Spinal cord (tissue), 10 donors: ENCODE results near the gene PDE8B. TPM values are rescaled to one million over a fixed set of nuclear protein-coding genes. Genes with fewer than 3 reads are reported as not detected.

Experiments
- DNase-seq, 6 donors: peaks; one replicate each; pipeline versions ENCODE4 v3.0.0 to v3.0.0-alpha.2; 2013 to 2015; ENCODE audit warnings: low spot score in 6 of 6, low read depth in 4 of 6
- H3K27ac ChIP-seq: one replicate; pipeline ENCODE4 v1.5.1; 2013; ENCODE audit warnings: low read depth, low read length, control low read depth
- H3K27me3 ChIP-seq: one replicate; pipeline ENCODE4 v1.6.1; 2013; ENCODE audit warnings: low read length; ENCODE audit not compliant: control insufficient read depth, insufficient read depth
- H3K36me3 ChIP-seq: one replicate; pipeline ENCODE4 v1.6.1; 2013; ENCODE audit warnings: low read length; ENCODE audit not compliant: control insufficient read depth, insufficient read depth
- H3K4me1 ChIP-seq: one replicate; pipeline ENCODE4 v1.6.1; 2013; ENCODE audit warnings: low read length; ENCODE audit not compliant: control insufficient read depth, insufficient read depth
- H3K4me3 ChIP-seq: one replicate; pipeline ENCODE4 v1.5.1; 2013; ENCODE audit warnings: low read depth, low read length, control low read depth
- H3K9me3 ChIP-seq: one replicate; pipeline ENCODE4 v1.6.1; 2013; ENCODE audit warnings: low read length; ENCODE audit not compliant: control insufficient read depth, insufficient read depth
- WGBS: methylation state at CpG from one replicate; pipeline ENCODE4 v1.1.5; 2013; ENCODE audit warnings: missing lambda C conversion rate; ENCODE audit not compliant: insufficient coverage; 5-methylcytosine and 5-hydroxymethylcytosine counted together
- polyA plus RNA-seq, 2 donors: library from polyadenylated mRNA; unstranded; fragments of 120-200 nt; gene quantifications; one replicate each; pipeline ENCODE4 v1.2.1, GENCODE V29; 2013; ENCODE audit not compliant: insufficient read length in 2 of 2
- total RNA-seq, 2 donors: library from RNA; depleted of rRNA in 1 of 2; stranded (reverse); fragments of 120-200 nt in 1 of 2; fragments of >200 nt in 1 of 2; gene quantifications; one replicate each; pipeline versions ENCODE4 v1.2.3 to v1.2.4, GENCODE V29; 2013 to 2014
- donor health status: healthy.

PDE8B gene
- total and polyA plus RNA-seq, 4 donors = 12.7 to 25.8 (median 20.6) TPM

DNA sequence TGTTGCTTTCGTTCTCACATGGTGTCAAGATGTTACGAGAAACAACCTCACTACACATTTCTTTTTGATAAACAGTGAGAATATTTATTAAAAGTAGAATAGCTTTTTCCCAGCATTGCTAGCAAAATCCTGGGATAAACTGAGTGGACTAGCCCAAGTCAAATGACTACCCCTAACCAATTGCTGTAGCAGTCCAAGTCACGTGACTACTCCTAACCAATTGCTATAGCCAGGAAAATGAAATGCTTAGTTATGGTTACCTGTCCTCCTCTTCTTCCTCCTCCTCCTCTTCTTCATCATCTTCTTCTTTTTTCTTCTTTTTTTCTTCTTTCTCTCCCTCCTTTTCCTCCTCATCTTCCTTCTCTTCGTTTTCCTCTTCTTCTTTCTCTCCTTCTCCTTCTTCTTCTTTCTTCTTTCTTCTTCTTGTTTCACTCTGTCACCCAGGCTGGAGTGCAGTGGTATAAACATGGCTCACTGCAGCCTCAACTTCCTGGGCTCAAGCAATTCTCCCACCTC is 85.4 kb downstream of the PDE8B start:
- Histone ChIP-seq H3K4me1 (no peaks in the 10 kb centered on the region), H3K27ac (no peak overlapping the region), H3K27me3 (no peaks in the 10 kb centered on the region), H3K4me3 (no peak overlapping the region), H3K9me3 (no peaks in the 10 kb centered on the region), H3K36me3 (no peaks in the 10 kb centered on the region)
- no peak for DNase-seq
- WGBS = 94% methylated on average over 2 of the region's 4 CpGs

- Histone ChIP-seq H3K36me3 (no peaks in the 10 kb centered on the region), H3K27ac (no peak overlapping the region), H3K27me3 (no peaks in the 10 kb centered on the region), H3K9me3 (no peaks in the 10 kb centered on the region), H3K4me1 (no peaks in the 10 kb centered on the region), H3K4me3 (no peak overlapping the region)
- no peak for DNase-seq
- WGBS = 94% methylated on average over 3 of the region's 3 CpGs
Measured at GRCh38 chr5:77298146-77298545, 87.7 kb downstream of the PDE8B start.

DNA sequence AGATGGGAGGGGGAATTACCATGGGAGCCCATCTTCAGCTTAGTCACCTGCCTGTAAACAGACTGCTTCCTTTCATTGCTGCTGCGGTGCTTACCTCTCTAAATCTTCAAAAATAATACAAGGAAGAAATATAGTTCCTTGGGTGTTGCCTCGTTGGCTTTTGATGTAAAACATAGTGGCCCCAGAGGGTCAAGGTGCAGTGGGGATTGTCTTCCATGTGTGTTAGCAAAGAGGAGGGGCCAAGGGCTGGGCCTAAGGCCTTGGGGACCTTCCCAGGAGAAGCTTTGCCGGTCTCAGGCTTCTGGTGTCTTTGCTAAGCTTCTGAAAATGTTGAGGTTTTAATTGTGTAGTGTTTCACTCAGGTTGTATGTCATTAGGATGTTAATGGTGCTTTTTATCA is 90.0 kb downstream of the PDE8B start:
- no peaks in the 10 kb centered on the region for H3K36me3 ChIP-seq
- H3K27me3 ChIP-seq = no peaks in the 10 kb centered on the region
- 85% methylated on average over 2 of the region's 3 CpGs for WGBS
- no peak overlapping the region for H3K4me3 ChIP-seq
- DNase-seq = no peak
- H3K4me1 ChIP-seq = peaks cover 3% of the 10 kb centered on the region
- H3K9me3 ChIP-seq = no peaks in the 10 kb centered on the region
- H3K27ac ChIP-seq = no peak overlapping the region

GRCh38 chr5:77301447-77301883 is 91.0 kb downstream of the PDE8B start:
- H3K27ac ChIP-seq = no peak overlapping the region

DNA sequence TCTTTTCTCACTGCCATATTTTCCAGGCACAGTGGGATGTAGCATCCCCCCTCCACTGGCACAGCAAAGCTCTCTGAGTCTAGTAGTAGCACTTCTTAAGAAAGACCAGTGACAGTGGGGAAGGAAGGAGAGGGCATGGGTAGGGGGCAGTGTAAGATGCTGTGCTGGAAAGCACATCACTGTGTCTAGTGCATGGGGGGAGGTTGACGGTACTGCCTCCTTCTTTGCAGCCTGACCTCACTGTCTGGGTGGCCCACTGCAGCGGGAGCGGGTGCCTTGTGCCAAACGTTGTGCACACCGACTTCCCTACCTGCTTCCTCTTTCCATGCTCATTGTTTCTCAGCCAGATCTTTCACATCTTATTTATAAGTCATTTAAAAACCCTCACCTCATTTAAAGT is 91.8 kb downstream of the PDE8B start:
- DNase-seq = no peak
- H3K4me3 ChIP-seq = no peak overlapping the region
- H3K4me1 ChIP-seq = peaks cover 3% of the 10 kb centered on the region
- H3K36me3 ChIP-seq = no peaks in the 10 kb centered on the region
- WGBS = 94% methylated on average over 5 of the region's 5 CpGs
- no peaks in the 10 kb centered on the region for H3K27me3 ChIP-seq
- no peaks in the 10 kb centered on the region for H3K9me3 ChIP-seq
- no peak overlapping the region for H3K27ac ChIP-seq

More at GRCh38 chr5:77301447-77301883, 91.0 kb downstream of the PDE8B start:
- Histone ChIP-seq H3K36me3 (no peaks in the 10 kb centered on the region), H3K4me3 (no peak overlapping the region), H3K27me3 (no peaks in the 10 kb centered on the region), H3K4me1 (peaks cover 3% of the 10 kb centered on the region), H3K9me3 (no peaks in the 10 kb centered on the region)
- peak in 1 of 6 donors; percentile 27 for DNase-seq
- WGBS = 76% methylated on average over 2 of the region's 4 CpGs

DNA sequence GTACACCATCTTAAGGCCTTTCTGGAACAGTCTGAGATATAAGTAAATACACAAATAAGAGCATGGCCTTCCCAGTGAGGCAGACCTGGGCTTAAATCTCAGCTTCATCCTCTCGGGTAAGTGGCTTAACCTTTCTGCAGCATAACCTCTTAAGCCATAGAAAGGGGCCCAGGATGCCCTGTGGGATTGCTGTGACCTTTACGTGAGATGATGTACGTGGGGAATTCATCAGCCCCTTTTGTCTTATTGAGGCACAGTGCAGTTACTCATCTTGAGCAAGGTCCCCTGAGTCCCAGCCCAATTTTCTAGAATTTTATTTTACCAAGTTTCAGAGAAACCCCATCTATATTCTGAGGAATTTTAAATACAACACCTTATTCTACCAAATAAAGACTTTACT is 92.2 kb downstream of the PDE8B start:
- H3K36me3 ChIP-seq = no peaks in the 10 kb centered on the region
- no peak for DNase-seq
- no peak overlapping the region for H3K27ac ChIP-seq
- H3K27me3 ChIP-seq = no peaks in the 10 kb centered on the region
- 71% methylated on average over 1 of the region's 3 CpGs for WGBS
- H3K4me3 ChIP-seq = no peak overlapping the region
- H3K9me3 ChIP-seq = no peaks in the 10 kb centered on the region
- H3K4me1 ChIP-seq = peaks cover 3% of the 10 kb centered on the region

DNA sequence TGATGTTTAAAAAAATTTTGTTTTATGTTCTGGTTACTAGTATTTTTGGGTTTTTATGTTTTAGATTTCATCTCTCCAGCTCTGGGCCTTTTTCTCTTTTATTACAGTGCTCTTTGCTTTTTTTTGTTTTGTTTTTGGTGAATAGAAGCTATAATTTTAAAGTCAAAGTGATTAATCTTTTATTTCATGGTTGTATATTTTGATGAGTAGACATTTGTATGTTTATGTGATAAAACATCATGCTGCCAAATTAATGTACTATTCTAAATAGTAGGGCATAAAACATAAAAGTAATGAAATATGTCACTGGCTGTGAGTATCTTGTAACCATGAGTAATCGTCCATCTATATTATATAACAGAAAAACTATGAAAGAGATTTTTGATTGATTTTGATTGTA is 93.9 kb downstream of the PDE8B start:
- WGBS = no CpG with 5 or more reads among the region's 1 CpG

GRCh38 chr5:77305222-77305846 is 94.9 kb downstream of the PDE8B start:
- Histone ChIP-seq H3K27me3 (no peaks in the 10 kb centered on the region), H3K36me3 (no peaks in the 10 kb centered on the region), H3K4me1 (peaks cover 3% of the 10 kb centered on the region), H3K4me3 (no peak overlapping the region), H3K27ac (no peak overlapping the region), H3K9me3 (no peaks in the 10 kb centered on the region)
- no peak for DNase-seq
- 79% methylated on average over 2 of the region's 2 CpGs for WGBS

More for the DNA sequence above, 93.9 kb downstream of the PDE8B start:
- Histone ChIP-seq H3K4me3 (no peak overlapping the region), H3K27me3 (no peaks in the 10 kb centered on the region), H3K9me3 (no peaks in the 10 kb centered on the region), H3K36me3 (no peaks in the 10 kb centered on the region), H3K4me1 (peaks cover 3% of the 10 kb centered on the region), H3K27ac (no peak overlapping the region)
- no peak for DNase-seq

GRCh38 chr5:77305956-77306355 is 95.5 kb downstream of the PDE8B start:
- DNase-seq = peak in 2 of 6 donors; percentile 43 to 58
- H3K4me1 ChIP-seq = peaks cover 3% of the 10 kb centered on the region
- H3K27me3 ChIP-seq = no peaks in the 10 kb centered on the region
- H3K36me3 ChIP-seq = no peaks in the 10 kb centered on the region
- 100% methylated on average over 2 of the region's 3 CpGs for WGBS
- H3K27ac ChIP-seq = no peak overlapping the region
- H3K4me3 ChIP-seq = no peak overlapping the region
- H3K9me3 ChIP-seq = no peaks in the 10 kb centered on the region

GRCh38 chr5:77306531-77306930 is 96.1 kb downstream of the PDE8B start:
- H3K4me3 ChIP-seq = no peak overlapping the region
- peaks cover 3% of the 10 kb centered on the region for H3K4me1 ChIP-seq
- H3K36me3 ChIP-seq = no peaks in the 10 kb centered on the region
- 56% methylated on average over 4 of the region's 6 CpGs for WGBS
- peak in 1 of 6 donors; percentile 65 for DNase-seq
- no peaks in the 10 kb centered on the region for H3K27me3 ChIP-seq
- no peaks in the 10 kb centered on the region for H3K9me3 ChIP-seq
- no peak overlapping the region for H3K27ac ChIP-seq
